ENCODE results near the gene SEMA5A. TPM values are rescaled to one million over a fixed set of nuclear protein-coding genes. Genes with fewer than 3 reads are reported as not detected.

The SEMA5A gene
- total and polyA plus RNA-seq, 2 of the 8 experiments (the other 6 are each of a cell fraction or from before 2014, with no cell fraction given) = 5.3 to 8.9 TPM

DNA sequence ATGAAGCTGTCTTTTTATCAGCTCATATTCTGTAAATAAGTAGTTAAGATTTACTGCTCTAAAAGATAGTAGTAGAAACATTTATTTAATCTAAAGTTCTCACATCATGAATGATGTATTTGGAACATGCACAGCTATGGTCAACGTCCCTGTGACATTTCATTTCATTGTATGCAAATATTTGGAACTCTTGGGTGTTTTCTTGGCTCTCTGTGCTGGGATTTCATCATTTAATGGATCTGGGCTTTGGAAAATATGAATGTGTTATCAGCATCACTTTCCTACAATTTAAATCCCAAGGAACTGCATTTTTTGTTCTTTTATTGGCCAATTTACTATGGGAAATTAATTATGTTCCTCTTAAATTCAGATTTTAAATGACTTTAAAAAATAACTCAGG, 462.9 kb downstream of the SEMA5A start (continued):
- TF ChIP-seq MAFK (IDR thresholded peaks at IDR 0.05; ENCODE audit: low read depth, low read length) (no peak), POLR2AphosphoS5 (IDR thresholded peaks at IDR 0.05; ENCODE audit: low read depth, low read length) (no peak)

All from H1 (cell line).